ENCODE data around the gene GDI1. TPM values are rescaled to one million over a fixed set of nuclear protein-coding genes. Genes with fewer than 3 reads are reported as not detected.

The GDI1 gene
- total RNA-seq, 3 donors from 2014 or later (not counting 1 experiment from before 2014, with no cell fraction given): 138 to 174 (median 140) TPM

DNA sequence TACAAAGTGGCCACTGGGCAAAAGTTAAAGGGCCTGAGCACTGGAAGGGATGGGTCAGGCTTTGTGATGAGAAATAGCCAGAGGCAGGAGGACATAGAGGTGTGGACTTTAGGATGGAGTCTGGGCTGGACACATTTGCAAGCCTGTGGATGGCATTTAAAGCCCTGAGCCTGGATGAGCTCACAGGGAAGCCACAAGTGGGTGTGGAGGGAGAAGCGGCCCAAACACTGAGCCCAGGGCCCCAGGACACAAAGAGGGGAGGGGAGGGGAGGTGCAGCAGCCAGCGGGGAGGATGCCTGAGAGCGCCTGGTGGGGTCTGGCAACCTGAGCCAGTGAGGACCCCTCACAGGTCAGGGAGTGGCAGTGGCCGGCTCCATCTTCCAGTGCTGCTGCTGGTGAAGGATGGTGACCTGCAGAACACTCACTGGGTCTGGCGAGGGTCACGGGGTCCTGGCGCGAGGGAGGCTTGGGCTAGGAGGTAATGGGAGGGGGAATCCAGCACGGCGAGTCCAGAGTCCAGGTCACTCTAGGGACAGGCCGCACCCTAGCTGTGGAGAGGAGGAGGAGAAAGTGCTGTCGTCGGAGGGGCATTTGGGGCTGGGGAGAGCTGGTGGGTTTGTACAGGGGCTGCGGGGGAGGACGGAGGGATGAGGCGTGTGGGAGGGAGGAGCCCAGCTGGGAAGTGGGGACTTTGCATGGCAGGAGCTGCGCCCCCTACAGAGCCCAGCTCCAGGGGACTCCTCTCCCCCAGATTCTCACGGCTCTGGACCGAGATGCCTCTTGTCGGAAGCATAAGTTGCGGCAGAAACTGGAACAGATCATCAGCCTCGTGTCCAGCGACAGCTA lies 35.1 kb downstream of the GDI1 start:
- H3K27me3 Mint-ChIP-seq (ENCODE audit: low read depth in 2 of 2): no peaks in the 10 kb centered on the region

DNA sequence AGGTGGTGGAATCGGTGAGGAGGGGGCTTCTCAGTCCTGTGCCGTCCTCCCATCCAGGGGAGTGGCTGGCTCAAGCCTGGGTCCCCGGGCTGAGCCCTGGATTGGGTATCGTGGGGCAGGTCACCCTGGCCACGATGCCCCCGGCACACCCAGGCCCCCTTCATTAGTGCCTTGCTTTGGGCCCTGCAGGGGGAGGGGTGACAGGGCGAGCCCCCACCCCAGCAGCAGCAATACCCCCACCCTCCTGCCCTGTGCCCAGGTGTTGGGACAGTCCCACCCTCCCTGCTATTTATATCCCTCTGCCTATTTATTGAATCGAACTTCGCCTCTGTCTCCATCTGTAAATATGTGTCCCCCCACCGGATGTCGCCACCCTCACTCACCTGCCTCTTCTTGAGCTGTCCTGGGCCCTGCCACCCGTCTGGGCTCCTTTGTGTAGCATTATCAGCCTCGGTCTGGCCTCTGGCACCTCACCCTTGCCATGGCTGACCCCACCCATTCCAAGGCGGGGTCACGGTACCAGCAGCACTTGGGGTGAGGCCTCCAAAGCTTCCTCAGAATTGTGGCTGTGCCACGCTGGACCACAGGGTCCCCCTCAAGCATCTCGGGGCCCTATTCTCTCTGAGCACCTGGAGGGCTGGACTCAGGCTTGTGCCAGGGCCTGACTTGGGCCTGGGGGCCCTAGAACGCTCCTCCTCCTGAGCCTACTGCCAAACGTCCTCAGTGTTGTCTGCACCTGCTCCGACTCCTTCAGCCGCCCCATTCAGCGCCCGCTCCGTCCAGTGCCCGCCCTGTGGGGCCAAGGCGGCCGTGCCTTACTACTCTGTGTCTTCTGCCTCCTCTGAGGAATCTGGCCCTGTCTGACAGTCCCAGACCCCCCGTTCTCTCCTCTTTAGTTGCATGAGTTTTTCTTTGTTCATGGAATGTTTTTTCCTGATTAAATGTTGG lies 36.0 kb downstream of the GDI1 start:
- Mint-ChIP-seq H3K36me3 (no peaks in the 10 kb centered on the region), H3K4me3 (no peak overlapping the region), H3K4me1 (no peaks in the 10 kb centered on the region), H3K27ac (no peak overlapping the region), H3K27me3 (ENCODE audit: low read depth in 2 of 2) (no peaks in the 10 kb centered on the region), H3K9me3 (no peaks in the 10 kb centered on the region)
- peaks cover 7% of the 10 kb centered on the region for H3K36me3 ChIP-seq (ENCODE audit: control insufficient read depth, insufficient read depth, low read length)
- DNase-seq: no peak
- H3K27me3 ChIP-seq (ENCODE audit: control insufficient read depth, insufficient read depth, low read length): no peaks in the 10 kb centered on the region
- H3K27ac ChIP-seq (ENCODE audit: low read length): no peak overlapping the region
- peaks cover 3% of the 10 kb centered on the region for H3K4me1 ChIP-seq (ENCODE audit: control insufficient read depth, insufficient read depth, low read length)
- TF ChIP-seq, protein P1, sequence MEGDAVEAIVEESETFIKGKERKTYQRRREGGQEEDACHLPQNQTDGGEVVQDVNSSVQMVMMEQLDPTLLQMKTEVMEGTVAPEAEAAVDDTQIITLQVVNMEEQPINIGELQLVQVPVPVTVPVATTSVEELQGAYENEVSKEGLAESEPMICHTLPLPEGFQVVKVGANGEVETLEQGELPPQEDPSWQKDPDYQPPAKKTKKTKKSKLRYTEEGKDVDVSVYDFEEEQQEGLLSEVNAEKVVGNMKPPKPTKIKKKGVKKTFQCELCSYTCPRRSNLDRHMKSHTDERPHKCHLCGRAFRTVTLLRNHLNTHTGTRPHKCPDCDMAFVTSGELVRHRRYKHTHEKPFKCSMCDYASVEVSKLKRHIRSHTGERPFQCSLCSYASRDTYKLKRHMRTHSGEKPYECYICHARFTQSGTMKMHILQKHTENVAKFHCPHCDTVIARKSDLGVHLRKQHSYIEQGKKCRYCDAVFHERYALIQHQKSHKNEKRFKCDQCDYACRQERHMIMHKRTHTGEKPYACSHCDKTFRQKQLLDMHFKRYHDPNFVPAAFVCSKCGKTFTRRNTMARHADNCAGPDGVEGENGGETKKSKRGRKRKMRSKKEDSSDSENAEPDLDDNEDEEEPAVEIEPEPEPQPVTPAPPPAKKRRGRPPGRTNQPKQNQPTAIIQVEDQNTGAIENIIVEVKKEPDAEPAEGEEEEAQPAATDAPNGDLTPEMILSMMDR (IDR thresholded peaks at IDR 0.05): no peak
- no peaks in the 10 kb centered on the region for H3K9me3 ChIP-seq (ENCODE audit: control insufficient read depth, insufficient read depth, low read length)
- WGBS (ENCODE audit: insufficient coverage): 86% methylated on average over 27 of the region's 28 CpGs
- no peak for ATAC-seq
- intact Hi-C loops (cut with micrococcal nuclease): no loop called here
- H3K4me3 ChIP-seq (ENCODE audit: low read length): no peak overlapping the region

More for the DNA sequence above, 35.1 kb downstream of the GDI1 start:
- Histone ChIP-seq H3K27me3 (ENCODE audit: control insufficient read depth, insufficient read depth, low read length) (no peaks in the 10 kb centered on the region), H3K4me1 (ENCODE audit: control insufficient read depth, insufficient read depth, low read length) (no peaks in the 10 kb centered on the region), H3K36me3 (ENCODE audit: control insufficient read depth, insufficient read depth, low read length) (peaks cover 10% of the 10 kb centered on the region), H3K9me3 (ENCODE audit: control insufficient read depth, insufficient read depth, low read length) (no peaks in the 10 kb centered on the region), H3K27ac (ENCODE audit: low read length) (no peak overlapping the region), H3K4me3 (ENCODE audit: low read length) (no peak overlapping the region)
- no peak for ATAC-seq
- no peaks in the 10 kb centered on the region for H3K36me3 Mint-ChIP-seq
- H3K27ac Mint-ChIP-seq: no peak overlapping the region
- no peaks in the 10 kb centered on the region for H3K4me1 Mint-ChIP-seq
- no peak for DNase-seq
- 94% methylated on average over 22 of the region's 23 CpGs for WGBS (ENCODE audit: insufficient coverage)
- H3K4me3 Mint-ChIP-seq: no peak overlapping the region
- no peaks in the 10 kb centered on the region for H3K9me3 Mint-ChIP-seq
- TF ChIP-seq, protein P1 (IDR thresholded peaks at IDR 0.05): no peak
- intact Hi-C loops (cut with micrococcal nuclease): no loop called here

DNA sequence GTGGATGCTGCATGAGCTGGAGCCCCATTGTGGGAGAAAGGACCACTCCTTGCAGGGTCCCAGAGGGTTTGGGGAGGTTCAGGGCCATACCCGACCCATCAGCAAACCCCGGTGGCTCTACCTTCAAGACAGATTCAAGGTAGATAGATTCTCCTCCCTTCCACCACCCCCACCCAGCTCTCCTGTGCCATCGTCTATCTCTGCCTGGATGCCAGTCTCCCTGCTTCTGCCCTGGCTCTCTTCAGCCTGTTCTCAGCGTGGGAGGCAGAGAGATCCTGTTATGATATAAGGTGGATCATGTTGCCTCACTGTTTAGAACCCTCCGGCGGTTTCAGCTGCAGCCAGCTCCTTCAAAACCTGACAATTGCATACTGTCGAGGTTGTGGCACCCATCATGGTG lies 36.7 kb downstream of the GDI1 start:
- Histone ChIP-seq H3K4me3 (ENCODE audit: low read length) (no peak overlapping the region), H3K27ac (ENCODE audit: low read length) (no peak overlapping the region), H3K27me3 (ENCODE audit: control insufficient read depth, insufficient read depth, low read length) (no peaks in the 10 kb centered on the region), H3K4me1 (ENCODE audit: control insufficient read depth, insufficient read depth, low read length) (peaks cover 9% of the 10 kb centered on the region), H3K9me3 (ENCODE audit: control insufficient read depth, insufficient read depth, low read length) (no peaks in the 10 kb centered on the region), H3K36me3 (ENCODE audit: control insufficient read depth, insufficient read depth, low read length) (peaks cover 7% of the 10 kb centered on the region)
- intact Hi-C loops (cut with micrococcal nuclease): no loop called here
- no peak for DNase-seq
- TF ChIP-seq, protein P1 (IDR thresholded peaks at IDR 0.05): no peak
- Mint-ChIP-seq H3K4me3 (no peak overlapping the region), H3K4me1 (no peaks in the 10 kb centered on the region), H3K27me3 (ENCODE audit: low read depth in 2 of 2) (no peaks in the 10 kb centered on the region), H3K27ac (no peak overlapping the region), H3K36me3 (no peaks in the 10 kb centered on the region), H3K9me3 (no peaks in the 10 kb centered on the region)
- WGBS (ENCODE audit: insufficient coverage): 100% methylated on average over 1 of the region's 7 CpGs
- no peak for ATAC-seq

All from natural killer cell (primary cell).